Right lobe of liver (tissue), 4 donors: ENCODE measurements around the gene RPGRIP1L.

Experiments used
- POLR2A ChIP-seq: fragments of 450-650 bp; IDR thresholded peaks from one replicate; pipeline ENCODE4 v1.6.1; 2017; ENCODE audit warnings: antibody characterized with exemption, mild to moderate bottlenecking
- TF ChIP-seq, protein P1 (sequence below), 4 donors: fragments of 200-600 bp in 3 of 4; fragments of 450-650 bp in 1 of 4; IDR thresholded peaks; one replicate each; pipeline versions ENCODE4 v1.5.1 to v1.8.0; 2016 to 2022; ENCODE audit warnings: antibody characterized with exemption in 4 of 4, mild to moderate bottlenecking in 2 of 4
- donor health status: DM: no; HTN: no; CAD: no.
- donor health status: DM: no; HTN: no; CAD: no.
- donor health status: DM: no; HTN: yes; CAD: no.

DNA sequence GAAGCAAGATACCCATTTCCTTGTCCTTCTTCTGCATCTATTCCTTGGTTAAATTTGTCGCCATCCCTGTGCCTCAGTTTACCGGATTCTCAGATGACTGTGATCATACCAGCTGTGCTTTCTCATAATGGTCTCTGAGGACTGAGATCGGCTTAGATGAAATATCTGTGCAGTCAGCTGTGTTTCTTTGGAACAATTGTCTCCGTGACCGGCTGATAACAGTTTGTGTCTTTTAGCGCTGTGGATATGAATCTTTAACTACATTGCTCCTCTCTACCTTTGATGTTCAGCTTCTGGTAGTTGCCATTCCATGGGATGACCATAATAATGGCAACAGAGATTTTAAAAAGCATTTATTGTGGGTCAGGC is 770 bp upstream of the RPGRIP1L start:
- TF ChIP-seq, protein P1, sequence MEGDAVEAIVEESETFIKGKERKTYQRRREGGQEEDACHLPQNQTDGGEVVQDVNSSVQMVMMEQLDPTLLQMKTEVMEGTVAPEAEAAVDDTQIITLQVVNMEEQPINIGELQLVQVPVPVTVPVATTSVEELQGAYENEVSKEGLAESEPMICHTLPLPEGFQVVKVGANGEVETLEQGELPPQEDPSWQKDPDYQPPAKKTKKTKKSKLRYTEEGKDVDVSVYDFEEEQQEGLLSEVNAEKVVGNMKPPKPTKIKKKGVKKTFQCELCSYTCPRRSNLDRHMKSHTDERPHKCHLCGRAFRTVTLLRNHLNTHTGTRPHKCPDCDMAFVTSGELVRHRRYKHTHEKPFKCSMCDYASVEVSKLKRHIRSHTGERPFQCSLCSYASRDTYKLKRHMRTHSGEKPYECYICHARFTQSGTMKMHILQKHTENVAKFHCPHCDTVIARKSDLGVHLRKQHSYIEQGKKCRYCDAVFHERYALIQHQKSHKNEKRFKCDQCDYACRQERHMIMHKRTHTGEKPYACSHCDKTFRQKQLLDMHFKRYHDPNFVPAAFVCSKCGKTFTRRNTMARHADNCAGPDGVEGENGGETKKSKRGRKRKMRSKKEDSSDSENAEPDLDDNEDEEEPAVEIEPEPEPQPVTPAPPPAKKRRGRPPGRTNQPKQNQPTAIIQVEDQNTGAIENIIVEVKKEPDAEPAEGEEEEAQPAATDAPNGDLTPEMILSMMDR (IDR thresholded peaks at IDR 0.05), result no peak
- no peak for TF ChIP-seq POLR2A
